SU-DHL-6 (cell line): Measurements from ENCODE around the gene AKR1B1.

Experiments used
- CTCF ChIP-seq: fragments of 200-600 bp; sonication (generic); IDR thresholded peaks from one replicate; pipeline ENCODE4 v1.5.1; 2017; ENCODE audit warnings: antibody characterized with exemption, mild to moderate bottlenecking, low read length, moderate library complexity; ENCODE audit not compliant: insufficient read depth, poor library complexity, severe bottlenecking
- EZH2phosphoT487 ChIP-seq: fragments of 200-600 bp; sonication (generic), shearing (Covaris generic); conservative IDR thresholded peaks from 2 replicates; pipeline ENCODE4 v1.6.1; 2018; ENCODE audit warnings: mild to moderate bottlenecking, antibody characterized with exemption, low read length, moderate library complexity, mixed read lengths

- TF ChIP-seq CTCF (no peak), EZH2phosphoT487 (no peak)
These were observed 20.0 kb downstream of the AKR1B1 start for GRCh38 chr7:134438946-134439345.
